BLaER1 treated with 17β-estradiol and CSF1 and Interleukin-3, amounts not matched to agents 10 nM and 100 nM (cell line): ENCODE data around the gene KAT7.

Experiments
- H3K27ac ChIP-seq, 11 experiments: shearing (Covaris generic); formaldehyde crosslinking; 2 replicates each; pipeline ENCODE4 v1.8.1; 2022
- H3K27me3 ChIP-seq, 11 experiments: shearing (Covaris generic); formaldehyde crosslinking; 2 replicates each; pipeline ENCODE4 v1.8.1; 2022
- H3K36me3 ChIP-seq, 11 experiments: shearing (Covaris generic); formaldehyde crosslinking; 2 replicates each; pipeline ENCODE4 v1.8.1; 2022
- H3K4me1 ChIP-seq, 10 experiments: shearing (Covaris generic); formaldehyde crosslinking; 2 replicates each; pipeline ENCODE4 v1.8.1; 2022
- H3K4me2 ChIP-seq, 11 experiments: shearing (Covaris generic); formaldehyde crosslinking; 2 replicates each; pipeline ENCODE4 v1.8.1; 2022
- H3K4me3 ChIP-seq, 10 experiments: shearing (Covaris generic); formaldehyde crosslinking; 2 replicates each; pipeline ENCODE4 v1.8.1; 2022
- H3K9ac ChIP-seq, 11 experiments: shearing (Covaris generic); formaldehyde crosslinking; 2 replicates each; pipeline ENCODE4 v1.8.1; 2022
- H3K9me3 ChIP-seq, 11 experiments: shearing (Covaris generic); formaldehyde crosslinking; replicated peaks in 1 of 11; 2 replicates each; pipeline ENCODE4 v1.8.1; 2022
- H4K20me1 ChIP-seq, 11 experiments: shearing (Covaris generic); formaldehyde crosslinking; 2 replicates each; pipeline ENCODE4 v1.8.1; 2022
- Cebpa-rat ChIP-seq, 11 experiments: shearing (Covaris generic); IDR thresholded peaks; 2 replicates each; pipeline ENCODE4 v1.8.1; 2022

KAT7 gene

GRCh38 chr17:49747632-49748031, 40.8 kb upstream of the KAT7 start:
- Histone ChIP-seq H3K4me3 (peak overlapping the region in 8 of 10 experiments; percentile 3 to 41 (median 35); a peak in 12 of 20 replicates), H3K9ac (peak overlapping the region in 10 of 11 experiments; percentile 47 to 90 (median 72); a peak in 19 of 22 replicates), H3K4me2 (peak overlapping the region; percentile 80 to 97 (median 94))

GRCh38 chr17:49748223-49748622, 40.3 kb upstream of the KAT7 start:
- H3K27me3 ChIP-seq = no peaks in the 10 kb centered on the region

More at GRCh38 chr17:49747632-49748031, 40.8 kb upstream of the KAT7 start:
- H3K27ac ChIP-seq = peak overlapping the region; percentile 32 to 100 (median 96); a peak in 20 of 22 replicates
- no peaks in the 10 kb centered on the region for H3K27me3 ChIP-seq
- H3K9me3 ChIP-seq = no peaks in the 10 kb centered on the region
- H3K36me3 ChIP-seq = peaks cover 0 to 72% (median 17%) of the 10 kb centered on the region in 11 experiments; a peak in 12 of 22 replicates
- TF ChIP-seq Cebpa-rat (IDR thresholded peaks at IDR 0.05) = no peak
- H4K20me1 ChIP-seq = no peaks in the 10 kb centered on the region
- peaks cover 74 to 91% (median 90%) of the 10 kb centered on the region in 10 experiments for H3K4me1 ChIP-seq

GRCh38 chr17:49748791-49749190, 39.7 kb upstream of the KAT7 start:
- H3K9me3 ChIP-seq = no peaks in the 10 kb centered on the region
- H3K4me1 ChIP-seq = peaks cover 72 to 91% (median 90%) of the 10 kb centered on the region in 10 experiments
- peaks cover 0 to 77% (median 17%) of the 10 kb centered on the region in 11 experiments; a peak in 12 of 22 replicates for H3K36me3 ChIP-seq
- no peaks in the 10 kb centered on the region for H3K27me3 ChIP-seq
- peak overlapping the region in 9 of 11 experiments; percentile 20 to 90 (median 73); a peak in 17 of 22 replicates for H3K9ac ChIP-seq
- TF ChIP-seq Cebpa-rat (IDR thresholded peaks at IDR 0.05) = peak in 1 of 11 experiments; percentile 55; a peak in 1 of 22 replicates
- peak overlapping the region in 7 of 10 experiments; percentile 3 to 41 (median 35); a peak in 9 of 20 replicates for H3K4me3 ChIP-seq
- peak overlapping the region; percentile 80 to 97 (median 94); a peak in 21 of 22 replicates for H3K4me2 ChIP-seq
- H4K20me1 ChIP-seq = no peaks in the 10 kb centered on the region
- H3K27ac ChIP-seq = peak overlapping the region in 9 of 11 experiments; percentile 94 to 100 (median 98); a peak in 19 of 22 replicates

More at GRCh38 chr17:49748223-49748622, 40.3 kb upstream of the KAT7 start:
- H3K4me3 ChIP-seq = peak overlapping the region in 7 of 10 experiments; percentile 3 to 41 (median 35); a peak in 11 of 20 replicates
- peak overlapping the region in 8 of 11 experiments; percentile 52 to 90 (median 75); a peak in 17 of 22 replicates for H3K9ac ChIP-seq
- H3K27ac ChIP-seq = peak overlapping the region in 9 of 11 experiments; percentile 94 to 100 (median 98); a peak in 17 of 22 replicates
- no peak for TF ChIP-seq Cebpa-rat (IDR thresholded peaks at IDR 0.05)
- peak overlapping the region; percentile 80 to 97 (median 94) for H3K4me2 ChIP-seq
- H3K36me3 ChIP-seq = peaks cover 0 to 77% (median 17%) of the 10 kb centered on the region in 11 experiments; a peak in 12 of 22 replicates
- no peaks in the 10 kb centered on the region for H3K9me3 ChIP-seq
- no peaks in the 10 kb centered on the region for H4K20me1 ChIP-seq
- H3K4me1 ChIP-seq = peaks cover 72 to 91% (median 90%) of the 10 kb centered on the region in 10 experiments

- TF ChIP-seq Cebpa-rat (IDR thresholded peaks at IDR 0.05) = no peak
- Histone ChIP-seq H3K4me1 (peaks cover 72 to 91% (median 89%) of the 10 kb centered on the region in 10 experiments), H3K27me3 (no peaks in the 10 kb centered on the region), H3K9ac (no peak overlapping the region), H3K36me3 (peaks cover 0 to 68% (median 17%) of the 10 kb centered on the region in 11 experiments; a peak in 12 of 22 replicates), H3K4me2 (no peak overlapping the region), H3K9me3 (no peaks in the 10 kb centered on the region), H4K20me1 (no peaks in the 10 kb centered on the region), H3K27ac (no peak overlapping the region), H3K4me3 (no peak overlapping the region)
These were observed 38.8 kb upstream of the KAT7 start for GRCh38 chr17:49749730-49750129.

- Histone ChIP-seq H3K9me3 (no peaks in the 10 kb centered on the region), H4K20me1 (peaks cover 0 to 12% (median 0%) of the 10 kb centered on the region in 11 experiments; a peak in 7 of 22 replicates), H3K9ac (peak overlapping the region in 9 of 11 experiments; percentile 38 to 84 (median 74); a peak in 17 of 22 replicates), H3K36me3 (peaks cover 4 to 69% (median 37%) of the 10 kb centered on the region in 11 experiments; a peak in 19 of 22 replicates), H3K4me3 (peak overlapping the region in 1 of 10 experiments; percentile 16; a peak in 1 of 20 replicates), H3K4me2 (peak overlapping the region; percentile 65 to 87 (median 80)), H3K4me1 (peaks cover 53 to 91% (median 89%) of the 10 kb centered on the region in 10 experiments), H3K27me3 (no peaks in the 10 kb centered on the region), H3K27ac (peak overlapping the region in 9 of 11 experiments; percentile 62 to 95 (median 91); a peak in 18 of 22 replicates)
- TF ChIP-seq Cebpa-rat (IDR thresholded peaks at IDR 0.05) = no peak
These were observed 36.0 kb upstream of the KAT7 start for GRCh38 chr17:49752508-49752907.

- H3K4me2 ChIP-seq = peak overlapping the region; percentile 65 to 87 (median 80)
- TF ChIP-seq Cebpa-rat (IDR thresholded peaks at IDR 0.05) = peak in 8 of 11 experiments; percentile 53 to 92 (median 84); a peak in 13 of 22 replicates
- peaks cover 8 to 77% (median 44%) of the 10 kb centered on the region in 11 experiments; a peak in 19 of 22 replicates for H3K36me3 ChIP-seq
- peak overlapping the region in 10 of 11 experiments; percentile 38 to 95 (median 92); a peak in 19 of 22 replicates for H3K27ac ChIP-seq
- H3K4me3 ChIP-seq = 0 out of 20 replicates have a peak overlapping the region, but pooled peaks of 2 of the 10 experiments have one; percentile 3 to 4
- H3K27me3 ChIP-seq = no peaks in the 10 kb centered on the region
- no peaks in the 10 kb centered on the region for H3K9me3 ChIP-seq
- peaks cover 0 to 23% (median 5%) of the 10 kb centered on the region in 11 experiments; a peak in 10 of 22 replicates for H4K20me1 ChIP-seq
- H3K4me1 ChIP-seq = peaks cover 39 to 90% (median 85%) of the 10 kb centered on the region in 10 experiments
- peak overlapping the region in 9 of 11 experiments; percentile 64 to 84 (median 76); a peak in 18 of 22 replicates for H3K9ac ChIP-seq
These were observed 34.5 kb upstream of the KAT7 start for GRCh38 chr17:49753959-49754391.

- H3K9ac ChIP-seq = peak overlapping the region in 7 of 11 experiments; percentile 2 to 84 (median 76); a peak in 7 of 22 replicates
- no peak overlapping the region for H3K4me3 ChIP-seq
- peak overlapping the region in 10 of 11 experiments; percentile 65 to 87 (median 78); a peak in 19 of 22 replicates for H3K4me2 ChIP-seq
- H3K27me3 ChIP-seq = no peaks in the 10 kb centered on the region
- peak overlapping the region in 10 of 11 experiments; percentile 10 to 95 (median 92); a peak in 18 of 22 replicates for H3K27ac ChIP-seq
- H3K4me1 ChIP-seq = peaks cover 36 to 100% (median 94%) of the 10 kb centered on the region in 10 experiments
- H3K36me3 ChIP-seq = peaks cover 8 to 91% (median 61%) of the 10 kb centered on the region in 11 experiments; a peak in 19 of 22 replicates
- no peak for TF ChIP-seq Cebpa-rat (IDR thresholded peaks at IDR 0.05)
- H4K20me1 ChIP-seq = peaks cover 0 to 41% (median 23%) of the 10 kb centered on the region in 11 experiments; a peak in 11 of 22 replicates
- no peaks in the 10 kb centered on the region for H3K9me3 ChIP-seq
These were observed 32.7 kb upstream of the KAT7 start for GRCh38 chr17:49755663-49756283.
